ENCODE data around the gene MIB1. TPM values are rescaled to one million over a fixed set of nuclear protein-coding genes. Genes with fewer than 3 reads are reported as not detected.

Gene MIB1
- polyA plus RNA-seq, 1 of the 3 experiments (the other 2 are of a cell fraction): 5.0 TPM

GRCh38 chr18:21745231-21745630 is 4.6 kb downstream of the MIB1 start:
- Histone ChIP-seq H4K20me1 (ENCODE audit: insufficient read depth) (peaks cover 64% of the 10 kb centered on the region), H2AFZ (ENCODE audit: low read depth) (no peak overlapping the region), H3K36me3 (replicated peaks in 1 of 2; ENCODE audit: control insufficient read depth in 1 of 2, insufficient read depth in 2 of 2, low read length in 1 of 2) (peaks cover 0 to 4% of the 10 kb centered on the region in 2 experiments), H3K4me1 (ENCODE audit: control insufficient read depth in 1 of 2, insufficient read depth in 2 of 2, low read depth in 1 of 2, low read length in 1 of 2) (peaks cover 12 to 13% of the 10 kb centered on the region in 2 experiments; a peak in 3 of 4 replicates), H3K27ac (ENCODE audit: low read depth in 2 of 2, low read length in 1 of 2) (no peak overlapping the region), H3K4me2 (no peak overlapping the region), H3K9me3 (no peaks in the 10 kb centered on the region), H3K9ac (no peak overlapping the region), H3K79me2 (ENCODE audit: insufficient read depth) (peaks cover 85% of the 10 kb centered on the region), H3F3A (replicated peaks; ENCODE audit: insufficient read depth) (peaks cover 4% of the 10 kb centered on the region), H3K27me3 (ENCODE audit: insufficient read depth) (no peaks in the 10 kb centered on the region), H3K9me2 (no peaks in the 10 kb centered on the region), H3K4me3 (ENCODE audit: low read depth in 2 of 2, low read length in 1 of 2) (no peak overlapping the region)
- WGBS (ENCODE audit: low lambda C conversion rate): 94% methylated on average over 5 of the region's 5 CpGs
- CTCF ChIA-PET: no interaction called here
- POLR2A ChIA-PET: no interaction called here
- TF ChIP-seq POLR2AphosphoS5 (IDR thresholded peaks at IDR 0.05; ENCODE audit: low read depth, low read length): no peak
- TF ChIP-seq GABPA (IDR thresholded peaks at IDR 0.05; ENCODE audit: low read depth): no peak
- no peak for TF ChIP-seq MXI1 (IDR thresholded peaks at IDR 0.05; ENCODE audit: low read depth, low read length)
- no peak for TF ChIP-seq EZH2phosphoT487 (IDR thresholded peaks at IDR 0.05; ENCODE audit: borderline replicate concordance, low read depth)
- no peak for TF ChIP-seq FOSL2 (IDR thresholded peaks at IDR 0.05; ENCODE audit: borderline replicate concordance, low read depth)
- TF ChIP-seq NRF1 (IDR thresholded peaks at IDR 0.05; ENCODE audit: low read depth, low read length): no peak
- TF ChIP-seq TCF12 (IDR thresholded peaks at IDR 0.05): no peak
- no peak for TF ChIP-seq GATA2 (CRISPR knock-in tag; IDR thresholded peaks at IDR 0.05)
- TF ChIP-seq RXRA (IDR thresholded peaks at IDR 0.05; ENCODE audit: borderline replicate concordance, low read depth): no peak
- no peak for TF ChIP-seq RCOR1 (IDR thresholded peaks at IDR 0.05; ENCODE audit: low read length)
- no peak for TF ChIP-seq SMC3 (IDR thresholded peaks at IDR 0.05; ENCODE audit: low read depth, low read length)
- TF ChIP-seq ELF1 (IDR thresholded peaks at IDR 0.05): no peak
- no peak for TF ChIP-seq MEF2A (IDR thresholded peaks at IDR 0.05; ENCODE audit: borderline replicate concordance, low read depth)
- TF ChIP-seq, protein P1, sequence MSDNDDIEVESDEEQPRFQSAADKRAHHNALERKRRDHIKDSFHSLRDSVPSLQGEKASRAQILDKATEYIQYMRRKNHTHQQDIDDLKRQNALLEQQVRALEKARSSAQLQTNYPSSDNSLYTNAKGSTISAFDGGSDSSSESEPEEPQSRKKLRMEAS (IDR thresholded peaks at IDR 0.05; ENCODE audit: low read depth): no peak
- no peak for TF ChIP-seq USF1 (IDR thresholded peaks at IDR 0.05; ENCODE audit: borderline replicate concordance, low read depth)
- TF ChIP-seq, protein P2, sequence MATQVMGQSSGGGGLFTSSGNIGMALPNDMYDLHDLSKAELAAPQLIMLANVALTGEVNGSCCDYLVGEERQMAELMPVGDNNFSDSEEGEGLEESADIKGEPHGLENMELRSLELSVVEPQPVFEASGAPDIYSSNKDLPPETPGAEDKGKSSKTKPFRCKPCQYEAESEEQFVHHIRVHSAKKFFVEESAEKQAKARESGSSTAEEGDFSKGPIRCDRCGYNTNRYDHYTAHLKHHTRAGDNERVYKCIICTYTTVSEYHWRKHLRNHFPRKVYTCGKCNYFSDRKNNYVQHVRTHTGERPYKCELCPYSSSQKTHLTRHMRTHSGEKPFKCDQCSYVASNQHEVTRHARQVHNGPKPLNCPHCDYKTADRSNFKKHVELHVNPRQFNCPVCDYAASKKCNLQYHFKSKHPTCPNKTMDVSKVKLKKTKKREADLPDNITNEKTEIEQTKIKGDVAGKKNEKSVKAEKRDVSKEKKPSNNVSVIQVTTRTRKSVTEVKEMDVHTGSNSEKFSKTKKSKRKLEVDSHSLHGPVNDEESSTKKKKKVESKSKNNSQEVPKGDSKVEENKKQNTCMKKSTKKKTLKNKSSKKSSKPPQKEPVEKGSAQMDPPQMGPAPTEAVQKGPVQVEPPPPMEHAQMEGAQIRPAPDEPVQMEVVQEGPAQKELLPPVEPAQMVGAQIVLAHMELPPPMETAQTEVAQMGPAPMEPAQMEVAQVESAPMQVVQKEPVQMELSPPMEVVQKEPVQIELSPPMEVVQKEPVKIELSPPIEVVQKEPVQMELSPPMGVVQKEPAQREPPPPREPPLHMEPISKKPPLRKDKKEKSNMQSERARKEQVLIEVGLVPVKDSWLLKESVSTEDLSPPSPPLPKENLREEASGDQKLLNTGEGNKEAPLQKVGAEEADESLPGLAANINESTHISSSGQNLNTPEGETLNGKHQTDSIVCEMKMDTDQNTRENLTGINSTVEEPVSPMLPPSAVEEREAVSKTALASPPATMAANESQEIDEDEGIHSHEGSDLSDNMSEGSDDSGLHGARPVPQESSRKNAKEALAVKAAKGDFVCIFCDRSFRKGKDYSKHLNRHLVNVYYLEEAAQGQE (IDR thresholded peaks at IDR 0.05; ENCODE audit: low read depth, low read length): no peak
- no peak for DNase-seq
